HL-60 (cell line): ENCODE measurements around the gene MYO1E.

Source experiments
- GABPA ChIP-seq: IDR thresholded peaks from 2 replicates; pipeline ENCODE4 v1.6.1; 2012; ENCODE audit warnings: low read depth
- POLR2AphosphoS5 ChIP-seq: IDR thresholded peaks from 2 replicates; pipeline ENCODE4 v1.6.1; 2012; ENCODE audit warnings: low read depth
- SPI1 ChIP-seq: IDR thresholded peaks from 2 replicates; pipeline ENCODE4 v1.6.1; 2012; ENCODE audit warnings: low read depth, mild to moderate bottlenecking, borderline replicate concordance
- TF ChIP-seq, protein P1 (sequence below): IDR thresholded peaks from one replicate; pipeline ENCODE4 v1.5.1; 2011; ENCODE audit warnings: low read length, control low read depth, inconsistent platforms; ENCODE audit not compliant: insufficient read depth
- TF ChIP-seq, protein P2 (sequence below): IDR thresholded peaks from 2 replicates; pipeline ENCODE4 v1.6.1; 2012; ENCODE audit warnings: low read depth; ENCODE audit not compliant: insufficient replicate concordance

DNA sequence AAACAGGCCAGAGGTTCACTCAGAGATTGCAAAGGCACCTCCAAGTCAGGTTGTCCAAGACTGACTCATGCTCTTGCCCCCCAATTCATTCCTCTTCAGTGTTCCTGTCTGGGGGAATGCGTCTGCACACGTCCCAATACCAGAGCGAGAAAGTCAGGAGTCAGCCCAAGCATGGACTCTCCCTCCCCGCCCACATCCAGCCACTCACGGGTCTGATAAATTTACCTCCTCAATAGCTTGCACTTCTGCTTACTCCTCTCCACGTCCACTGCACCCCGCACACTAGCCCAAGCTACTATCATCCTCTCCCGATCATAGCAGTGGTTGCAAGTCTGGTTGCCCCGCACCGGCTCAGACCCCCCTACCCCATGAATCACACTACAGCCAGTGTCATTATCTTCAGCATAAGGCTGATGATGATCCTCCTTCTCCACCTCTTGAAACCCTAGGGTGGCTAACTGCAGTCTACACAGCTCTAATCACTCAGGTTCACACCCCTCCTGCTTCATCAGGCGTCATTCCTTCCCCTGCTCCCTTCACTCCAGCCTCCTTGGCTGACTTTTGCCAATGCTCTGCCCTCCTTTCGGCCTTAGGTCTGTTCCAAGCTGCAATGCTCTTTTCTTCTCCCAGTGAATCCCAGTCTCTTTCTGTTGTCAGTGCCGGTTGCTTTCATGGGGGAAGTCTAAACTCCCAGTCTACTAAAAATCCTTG is 27.6 kb upstream of the MYO1E start:
- TF ChIP-seq, protein P1, sequence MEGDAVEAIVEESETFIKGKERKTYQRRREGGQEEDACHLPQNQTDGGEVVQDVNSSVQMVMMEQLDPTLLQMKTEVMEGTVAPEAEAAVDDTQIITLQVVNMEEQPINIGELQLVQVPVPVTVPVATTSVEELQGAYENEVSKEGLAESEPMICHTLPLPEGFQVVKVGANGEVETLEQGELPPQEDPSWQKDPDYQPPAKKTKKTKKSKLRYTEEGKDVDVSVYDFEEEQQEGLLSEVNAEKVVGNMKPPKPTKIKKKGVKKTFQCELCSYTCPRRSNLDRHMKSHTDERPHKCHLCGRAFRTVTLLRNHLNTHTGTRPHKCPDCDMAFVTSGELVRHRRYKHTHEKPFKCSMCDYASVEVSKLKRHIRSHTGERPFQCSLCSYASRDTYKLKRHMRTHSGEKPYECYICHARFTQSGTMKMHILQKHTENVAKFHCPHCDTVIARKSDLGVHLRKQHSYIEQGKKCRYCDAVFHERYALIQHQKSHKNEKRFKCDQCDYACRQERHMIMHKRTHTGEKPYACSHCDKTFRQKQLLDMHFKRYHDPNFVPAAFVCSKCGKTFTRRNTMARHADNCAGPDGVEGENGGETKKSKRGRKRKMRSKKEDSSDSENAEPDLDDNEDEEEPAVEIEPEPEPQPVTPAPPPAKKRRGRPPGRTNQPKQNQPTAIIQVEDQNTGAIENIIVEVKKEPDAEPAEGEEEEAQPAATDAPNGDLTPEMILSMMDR = no peak
- no peak for TF ChIP-seq POLR2AphosphoS5
- TF ChIP-seq, protein P2, sequence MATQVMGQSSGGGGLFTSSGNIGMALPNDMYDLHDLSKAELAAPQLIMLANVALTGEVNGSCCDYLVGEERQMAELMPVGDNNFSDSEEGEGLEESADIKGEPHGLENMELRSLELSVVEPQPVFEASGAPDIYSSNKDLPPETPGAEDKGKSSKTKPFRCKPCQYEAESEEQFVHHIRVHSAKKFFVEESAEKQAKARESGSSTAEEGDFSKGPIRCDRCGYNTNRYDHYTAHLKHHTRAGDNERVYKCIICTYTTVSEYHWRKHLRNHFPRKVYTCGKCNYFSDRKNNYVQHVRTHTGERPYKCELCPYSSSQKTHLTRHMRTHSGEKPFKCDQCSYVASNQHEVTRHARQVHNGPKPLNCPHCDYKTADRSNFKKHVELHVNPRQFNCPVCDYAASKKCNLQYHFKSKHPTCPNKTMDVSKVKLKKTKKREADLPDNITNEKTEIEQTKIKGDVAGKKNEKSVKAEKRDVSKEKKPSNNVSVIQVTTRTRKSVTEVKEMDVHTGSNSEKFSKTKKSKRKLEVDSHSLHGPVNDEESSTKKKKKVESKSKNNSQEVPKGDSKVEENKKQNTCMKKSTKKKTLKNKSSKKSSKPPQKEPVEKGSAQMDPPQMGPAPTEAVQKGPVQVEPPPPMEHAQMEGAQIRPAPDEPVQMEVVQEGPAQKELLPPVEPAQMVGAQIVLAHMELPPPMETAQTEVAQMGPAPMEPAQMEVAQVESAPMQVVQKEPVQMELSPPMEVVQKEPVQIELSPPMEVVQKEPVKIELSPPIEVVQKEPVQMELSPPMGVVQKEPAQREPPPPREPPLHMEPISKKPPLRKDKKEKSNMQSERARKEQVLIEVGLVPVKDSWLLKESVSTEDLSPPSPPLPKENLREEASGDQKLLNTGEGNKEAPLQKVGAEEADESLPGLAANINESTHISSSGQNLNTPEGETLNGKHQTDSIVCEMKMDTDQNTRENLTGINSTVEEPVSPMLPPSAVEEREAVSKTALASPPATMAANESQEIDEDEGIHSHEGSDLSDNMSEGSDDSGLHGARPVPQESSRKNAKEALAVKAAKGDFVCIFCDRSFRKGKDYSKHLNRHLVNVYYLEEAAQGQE = no peak
- TF ChIP-seq GABPA = no peak
- no peak for TF ChIP-seq SPI1
